HG02840 (cell line): ENCODE measurements around the gene RDH16.
"Not testable (repeated sequence)": the region's sequence is repeated elsewhere in the genome, so short reads cannot be mapped to it uniquely, and the experiment has no call there.

Experiments used
- ATAC-seq: cut with Tn5 transposase; IDR thresholded peaks from one replicate; pipeline ENCODE4 v1.9.1; 2021; ENCODE audit warnings: mild to moderate bottlenecking, moderate library complexity, moderate number of reproducible peaks; ENCODE audit not compliant: unreplicated experiment, low FRiP score

The RDH16 gene

GRCh38 chr12:56928262-56928661 lies 29.1 kb downstream of the RDH16 start:
- no peak for ATAC-seq

GRCh38 chr12:56927281-56927680 lies 30.1 kb downstream of the RDH16 start:
- ATAC-seq: no peak

- ATAC-seq: no peak
Observed at GRCh38 chr12:56922031-56922430, 35.4 kb downstream of the RDH16 start.

- ATAC-seq: no peak
Observed at GRCh38 chr12:56921346-56921745, 36.1 kb downstream of the RDH16 start.

- ATAC-seq: not testable (repeated sequence)
Observed at GRCh38 chr12:56918139-56918538, 39.3 kb downstream of the RDH16 start.

GRCh38 chr12:56916996-56917333 lies 40.4 kb downstream of the RDH16 start:
- ATAC-seq: no peak

- ATAC-seq: no peak
Observed at GRCh38 chr12:56916296-56916995, 41.0 kb downstream of the RDH16 start.

- no peak for ATAC-seq
Observed at GRCh38 chr12:56914724-56915123, 42.7 kb downstream of the RDH16 start.

GRCh38 chr12:56914256-56914655 lies 43.2 kb downstream of the RDH16 start:
- no peak for ATAC-seq

- ATAC-seq: not testable (repeated sequence)
Observed at GRCh38 chr12:56909403-56909802, 48.0 kb downstream of the RDH16 start.

- ATAC-seq: no peak
Observed at GRCh38 chr12:56908136-56908535, 49.3 kb downstream of the RDH16 start.

GRCh38 chr12:56905852-56906251 lies 51.6 kb downstream of the RDH16 start:
- ATAC-seq: no peak

- no peak for ATAC-seq
Observed at GRCh38 chr12:56903374-56903773, 54.0 kb downstream of the RDH16 start.
